ENCODE results near the gene TRMU.

The TRMU gene

DNA sequence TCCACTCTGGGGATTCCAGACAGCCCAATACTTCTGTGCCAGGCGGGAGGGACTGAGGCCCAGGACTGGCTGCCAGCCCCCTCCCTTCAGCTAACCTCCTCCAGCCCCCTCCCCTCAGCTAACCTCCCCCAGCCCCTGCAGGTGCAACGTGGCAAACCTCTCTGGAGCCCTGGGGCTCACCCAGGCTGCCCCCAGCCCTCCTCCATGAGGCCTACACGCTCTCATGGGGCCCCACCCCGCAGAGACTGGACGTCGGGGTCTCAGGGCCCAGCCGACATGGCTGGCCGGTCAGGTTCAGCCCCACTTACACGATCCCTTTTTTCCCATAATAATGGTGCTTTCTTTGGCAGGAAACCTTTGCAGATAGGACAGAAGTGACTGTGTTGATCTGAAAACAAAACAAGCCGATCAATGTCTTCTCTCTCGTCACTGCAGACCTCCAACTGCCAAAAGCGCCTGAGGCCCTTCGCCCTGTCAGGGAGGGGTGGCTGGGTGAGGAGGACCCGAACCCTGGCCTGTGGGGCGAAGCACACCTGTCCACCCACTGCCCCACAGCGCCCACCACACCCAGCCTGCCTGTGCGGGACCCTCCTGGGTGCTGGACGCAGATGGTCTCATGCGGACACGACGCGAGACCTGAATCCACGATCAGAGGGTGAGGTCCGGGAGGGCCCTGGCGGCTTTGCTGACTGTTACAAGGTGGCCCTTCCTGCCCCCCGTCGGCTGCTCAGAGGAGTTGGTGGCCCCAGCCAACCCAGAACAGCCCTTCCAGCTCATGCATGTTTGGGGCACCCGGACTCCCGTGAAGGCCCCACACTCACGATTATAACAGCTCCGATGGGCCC, 33.6 kb downstream of the TRMU start:
- no peak overlapping the region for H3K4me3 ChIP-seq (ENCODE audit: low read depth, low read length)
- DNase-seq (ENCODE audit: low read depth) = no peak
- TF ChIP-seq, protein P1, sequence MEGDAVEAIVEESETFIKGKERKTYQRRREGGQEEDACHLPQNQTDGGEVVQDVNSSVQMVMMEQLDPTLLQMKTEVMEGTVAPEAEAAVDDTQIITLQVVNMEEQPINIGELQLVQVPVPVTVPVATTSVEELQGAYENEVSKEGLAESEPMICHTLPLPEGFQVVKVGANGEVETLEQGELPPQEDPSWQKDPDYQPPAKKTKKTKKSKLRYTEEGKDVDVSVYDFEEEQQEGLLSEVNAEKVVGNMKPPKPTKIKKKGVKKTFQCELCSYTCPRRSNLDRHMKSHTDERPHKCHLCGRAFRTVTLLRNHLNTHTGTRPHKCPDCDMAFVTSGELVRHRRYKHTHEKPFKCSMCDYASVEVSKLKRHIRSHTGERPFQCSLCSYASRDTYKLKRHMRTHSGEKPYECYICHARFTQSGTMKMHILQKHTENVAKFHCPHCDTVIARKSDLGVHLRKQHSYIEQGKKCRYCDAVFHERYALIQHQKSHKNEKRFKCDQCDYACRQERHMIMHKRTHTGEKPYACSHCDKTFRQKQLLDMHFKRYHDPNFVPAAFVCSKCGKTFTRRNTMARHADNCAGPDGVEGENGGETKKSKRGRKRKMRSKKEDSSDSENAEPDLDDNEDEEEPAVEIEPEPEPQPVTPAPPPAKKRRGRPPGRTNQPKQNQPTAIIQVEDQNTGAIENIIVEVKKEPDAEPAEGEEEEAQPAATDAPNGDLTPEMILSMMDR (IDR thresholded peaks at IDR 0.05; ENCODE audit: insufficient read depth, low read depth, low read length, missing control alignments) = no peak

- TF ChIP-seq, protein P1 (IDR thresholded peaks at IDR 0.05; ENCODE audit: insufficient read depth, low read depth, low read length, missing control alignments) = no peak
- no peak overlapping the region for H3K4me3 ChIP-seq (ENCODE audit: low read depth, low read length)
- no peak for DNase-seq (ENCODE audit: low read depth)
Measured at GRCh38 chr22:46369716-46370583, 34.4 kb downstream of the TRMU start.

DNA sequence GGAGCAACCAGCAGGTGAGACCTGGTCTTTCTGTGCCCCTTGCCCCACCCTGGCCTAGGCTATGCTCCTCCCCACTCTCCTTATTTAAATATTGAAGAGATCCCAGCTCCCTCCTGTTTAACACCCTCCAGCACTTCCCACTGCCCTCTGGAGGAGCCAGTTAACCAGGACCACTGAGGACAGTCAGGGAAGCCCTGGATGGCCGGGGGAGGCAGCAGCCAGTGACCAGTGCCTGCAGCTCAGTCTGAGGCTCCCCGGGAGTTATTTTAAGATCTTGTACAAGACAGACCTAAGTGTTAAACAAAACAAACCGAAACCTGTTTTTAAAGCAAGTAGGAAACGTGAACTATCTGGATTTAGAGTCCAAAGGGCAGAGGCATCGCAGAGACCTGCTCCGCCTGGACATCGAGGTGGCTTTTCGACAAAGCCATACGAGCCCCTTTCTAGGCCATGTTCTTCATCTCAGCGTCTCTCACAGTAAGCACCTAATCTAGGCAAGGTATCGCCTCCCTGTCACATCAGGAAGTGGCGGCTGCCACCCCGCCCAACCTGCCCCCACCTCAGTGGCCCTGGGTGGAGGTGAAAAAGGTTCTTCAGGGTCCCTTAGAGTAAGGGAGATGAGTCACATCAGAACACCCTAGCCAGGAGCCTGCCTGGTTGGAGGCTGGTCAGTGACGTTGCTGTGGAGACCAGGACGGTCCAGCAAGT, 35.2 kb downstream of the TRMU start:
- TF ChIP-seq, protein P1 (IDR thresholded peaks at IDR 0.05; ENCODE audit: insufficient read depth, low read depth, low read length, missing control alignments) = no peak
- no peak for DNase-seq (ENCODE audit: low read depth)
- no peak overlapping the region for H3K4me3 ChIP-seq (ENCODE audit: low read depth, low read length)

- H3K4me3 ChIP-seq (ENCODE audit: low read depth, low read length) = no peak overlapping the region
- DNase-seq (ENCODE audit: low read depth) = no peak
- TF ChIP-seq, protein P1 (IDR thresholded peaks at IDR 0.05; ENCODE audit: insufficient read depth, low read depth, low read length, missing control alignments) = no peak
Measured at GRCh38 chr22:46371623-46372226, 36.2 kb downstream of the TRMU start.

DNA sequence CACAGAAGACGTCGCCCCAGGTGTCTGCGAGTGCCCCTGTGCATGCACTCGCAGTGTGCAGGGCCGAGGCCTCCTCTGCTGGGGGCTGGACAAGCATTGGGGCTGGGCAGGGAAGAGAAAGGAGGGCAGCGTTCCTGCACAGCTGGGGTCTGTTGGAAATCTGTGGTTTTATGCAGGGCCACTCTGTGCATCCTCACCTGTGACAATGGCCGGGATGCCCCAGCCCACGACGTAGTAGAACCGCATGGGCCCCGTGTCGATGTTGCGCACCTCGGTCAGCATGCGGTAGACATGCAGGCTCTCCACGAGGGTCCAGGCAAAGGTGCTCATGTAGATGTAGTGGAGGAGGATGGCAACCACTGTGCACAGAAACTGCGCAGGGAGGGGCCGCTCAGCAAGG, 37.2 kb downstream of the TRMU start:
- TF ChIP-seq, protein P1 (IDR thresholded peaks at IDR 0.05; ENCODE audit: insufficient read depth, low read depth, low read length, missing control alignments) = no peak
- DNase-seq (ENCODE audit: low read depth) = no peak
- H3K4me3 ChIP-seq (ENCODE audit: low read depth, low read length) = no peak overlapping the region

DNA sequence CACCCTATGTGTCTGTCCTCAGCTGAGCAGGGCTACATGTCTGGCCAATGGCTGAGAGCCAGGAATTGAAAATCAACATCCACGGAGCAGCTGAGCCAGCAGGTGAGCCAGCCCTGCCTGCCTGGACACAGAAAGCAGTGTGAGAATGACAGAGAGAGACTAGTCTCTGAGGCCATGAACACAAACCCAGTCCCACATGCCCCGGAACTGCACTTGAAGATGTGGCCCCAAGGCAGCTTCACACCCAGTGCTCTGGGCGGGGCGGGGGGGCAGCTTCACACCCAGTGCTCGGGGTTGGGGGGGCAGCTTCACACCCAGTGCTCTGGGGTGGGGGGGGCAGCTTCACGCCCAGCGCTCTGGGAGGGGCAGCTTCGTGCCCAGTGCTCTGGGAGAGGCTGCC, 37.6 kb downstream of the TRMU start:
- TF ChIP-seq, protein P1 (IDR thresholded peaks at IDR 0.05; ENCODE audit: insufficient read depth, low read depth, low read length, missing control alignments) = no peak
- no peak for DNase-seq (ENCODE audit: low read depth)
- no peak overlapping the region for H3K4me3 ChIP-seq (ENCODE audit: low read depth, low read length)
